NT2/D1 (cell line): ENCODE results near the gene RILP.

ENCODE experiments used
- DNase-seq: peaks from one replicate; pipeline ENCODE4 v3.0.0-alpha.2; 2011; ENCODE audit warnings: low read depth, low spot score
- H3K27me3 ChIP-seq: 2 replicates; pipeline ENCODE4 v1.6.0; 2011; ENCODE audit warnings: mild to moderate bottlenecking; ENCODE audit not compliant: insufficient read length, insufficient read depth
- H3K36me3 ChIP-seq: 2 replicates; pipeline ENCODE4 v1.6.1; 2011; ENCODE audit warnings: mild to moderate bottlenecking, low read length, mixed read lengths; ENCODE audit not compliant: insufficient read depth, insufficient read length
- H3K4me1 ChIP-seq: 2 replicates; pipeline ENCODE4 v1.5.1; 2011; ENCODE audit not compliant: insufficient read depth, insufficient read length
- H3K4me3 ChIP-seq: 2 replicates; pipeline ENCODE4 v1.5.1; 2011; ENCODE audit warnings: low read depth; ENCODE audit not compliant: insufficient read length
- H3K9ac ChIP-seq: 2 replicates; pipeline ENCODE4 v1.6.0; 2011; ENCODE audit warnings: low read depth; ENCODE audit not compliant: insufficient read length
- H3K9me3 ChIP-seq: 2 replicates; pipeline ENCODE4 v1.5.1; 2011; ENCODE audit warnings: mild to moderate bottlenecking, low read length; ENCODE audit not compliant: insufficient read depth
- SUZ12 ChIP-seq: IDR thresholded peaks from 2 replicates; pipeline ENCODE4 v1.6.1; 2011; ENCODE audit not compliant: insufficient read length, insufficient read depth; ENCODE audit errors: extremely low read depth
- YY1 ChIP-seq: IDR thresholded peaks from 2 replicates; pipeline ENCODE4 v1.6.1; 2011; ENCODE audit not compliant: insufficient read length, insufficient read depth
- ZNF274 ChIP-seq: IDR thresholded peaks from 2 replicates; pipeline ENCODE4 v1.6.1; 2011; ENCODE audit warnings: mild to moderate bottlenecking, low read depth, low read length

RILP gene

DNA sequence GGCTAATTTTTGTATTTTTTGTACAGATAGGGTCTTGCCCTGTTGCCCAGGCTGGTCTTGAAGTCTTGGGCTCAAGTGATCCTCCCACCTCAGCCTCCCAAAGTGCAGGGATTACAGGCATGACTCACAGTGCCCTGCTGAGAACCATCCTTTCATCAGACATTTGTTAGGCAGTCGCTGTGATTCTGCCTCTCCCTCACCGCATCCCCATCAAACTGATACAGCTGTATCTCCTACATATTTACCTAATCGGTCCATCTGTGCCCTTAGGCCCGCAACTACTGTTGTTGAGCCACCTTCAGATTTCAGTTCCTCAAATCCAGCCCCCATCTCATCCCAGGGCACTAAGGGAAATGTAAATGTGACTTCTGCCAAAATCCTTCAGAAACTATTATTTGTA lies 19.0 kb downstream of the RILP start:
- no peak for DNase-seq
- no peak overlapping the region for H3K9ac ChIP-seq
- TF ChIP-seq YY1: no peak
- no peak for TF ChIP-seq SUZ12
- TF ChIP-seq ZNF274: no peak
- peaks cover 5% of the 10 kb centered on the region for H3K27me3 ChIP-seq
- H3K4me1 ChIP-seq: peaks cover 17% of the 10 kb centered on the region
- H3K36me3 ChIP-seq: no peaks in the 10 kb centered on the region
- no peak overlapping the region for H3K4me3 ChIP-seq
- H3K9me3 ChIP-seq: no peaks in the 10 kb centered on the region

DNA sequence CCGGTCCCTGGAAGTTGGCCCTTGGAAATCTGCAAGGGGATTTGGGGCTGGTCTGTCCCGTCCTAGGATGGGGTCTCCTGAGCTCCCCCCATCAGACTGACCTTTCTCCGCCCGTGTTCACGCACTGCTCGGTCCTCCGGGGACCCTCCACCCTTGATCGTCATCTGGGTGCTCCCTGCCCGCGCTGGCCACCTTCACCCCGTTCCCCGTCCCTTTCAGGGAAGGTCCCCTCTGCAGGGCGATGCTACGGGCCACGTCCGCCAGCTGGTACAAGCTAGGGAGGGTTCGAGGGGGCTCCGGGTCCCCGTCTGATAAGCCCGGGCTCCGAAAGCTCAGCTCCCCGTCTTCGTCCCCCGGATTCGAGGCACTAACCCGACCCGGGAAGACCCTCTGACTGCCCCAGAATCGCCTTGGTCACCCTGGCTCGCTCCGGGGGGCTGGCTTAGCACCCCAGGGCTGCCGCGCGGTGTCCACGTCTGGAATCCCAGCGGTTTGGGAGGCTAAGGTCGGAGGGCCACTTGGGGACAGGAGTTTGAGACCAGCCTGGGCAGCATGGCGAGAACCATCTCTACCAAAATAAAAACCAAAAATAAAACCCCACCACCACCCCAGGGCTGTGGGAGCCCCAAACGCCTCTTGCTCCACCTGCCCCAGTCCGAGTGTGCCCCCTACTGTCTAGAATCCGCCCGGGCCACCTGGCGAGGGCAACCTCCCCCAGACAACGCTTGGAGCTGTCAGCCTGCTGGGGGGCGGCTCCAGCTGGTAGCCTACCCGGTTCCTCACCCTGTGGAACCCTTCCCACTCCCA lies 20.0 kb downstream of the RILP start:
- Histone ChIP-seq H3K9ac (peak overlapping the region; percentile 79), H3K27me3 (peaks cover 5% of the 10 kb centered on the region), H3K4me3 (peak overlapping the region; percentile 57), H3K4me1 (peaks cover 22% of the 10 kb centered on the region), H3K9me3 (no peaks in the 10 kb centered on the region), H3K36me3 (peaks cover 3% of the 10 kb centered on the region)
- DNase-seq: no peak
- no peak for TF ChIP-seq SUZ12
- no peak for TF ChIP-seq YY1

DNA sequence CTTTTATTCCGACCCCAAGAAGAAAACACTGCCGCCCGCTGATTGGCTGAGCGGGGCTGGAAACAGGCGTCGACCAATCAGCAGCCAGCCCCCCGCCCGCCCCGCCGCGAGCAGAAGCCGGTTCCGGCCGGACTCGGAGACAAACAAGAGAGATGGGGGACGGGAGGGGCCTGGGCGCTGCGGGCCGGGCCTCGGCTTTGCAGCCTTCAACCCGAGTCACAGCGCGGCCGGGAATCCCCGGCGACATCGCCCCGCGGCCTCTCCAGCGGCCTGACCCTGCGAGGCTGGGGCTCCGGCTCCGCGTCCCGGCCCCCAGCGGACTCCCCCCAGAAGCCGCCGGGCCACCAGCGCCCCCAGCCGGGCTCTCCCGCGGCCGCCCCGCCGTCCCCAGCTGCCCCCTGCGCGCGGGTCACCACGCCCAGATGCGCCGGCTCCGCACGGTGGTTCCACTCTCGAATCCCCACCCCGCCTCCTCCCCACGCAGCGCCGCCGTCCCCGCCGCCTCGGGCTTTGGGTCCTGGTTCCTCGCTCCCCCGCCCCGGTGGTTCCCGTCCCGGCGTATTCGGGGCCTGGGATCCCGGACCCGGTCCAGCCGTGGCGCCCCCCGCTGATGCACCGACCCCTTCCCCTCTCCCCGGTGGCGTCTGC lies 20.7 kb downstream of the RILP start:
- H3K9ac ChIP-seq: peak overlapping the region; percentile 79
- peaks cover 3% of the 10 kb centered on the region for H3K36me3 ChIP-seq
- no peaks in the 10 kb centered on the region for H3K9me3 ChIP-seq
- peaks cover 22% of the 10 kb centered on the region for H3K4me1 ChIP-seq
- H3K27me3 ChIP-seq: peaks cover 5% of the 10 kb centered on the region
- TF ChIP-seq YY1 (no peak), ZNF274 (no peak), SUZ12 (no peak)
- DNase-seq: peak; percentile 86
- H3K4me3 ChIP-seq: peak overlapping the region; percentile 57

DNA sequence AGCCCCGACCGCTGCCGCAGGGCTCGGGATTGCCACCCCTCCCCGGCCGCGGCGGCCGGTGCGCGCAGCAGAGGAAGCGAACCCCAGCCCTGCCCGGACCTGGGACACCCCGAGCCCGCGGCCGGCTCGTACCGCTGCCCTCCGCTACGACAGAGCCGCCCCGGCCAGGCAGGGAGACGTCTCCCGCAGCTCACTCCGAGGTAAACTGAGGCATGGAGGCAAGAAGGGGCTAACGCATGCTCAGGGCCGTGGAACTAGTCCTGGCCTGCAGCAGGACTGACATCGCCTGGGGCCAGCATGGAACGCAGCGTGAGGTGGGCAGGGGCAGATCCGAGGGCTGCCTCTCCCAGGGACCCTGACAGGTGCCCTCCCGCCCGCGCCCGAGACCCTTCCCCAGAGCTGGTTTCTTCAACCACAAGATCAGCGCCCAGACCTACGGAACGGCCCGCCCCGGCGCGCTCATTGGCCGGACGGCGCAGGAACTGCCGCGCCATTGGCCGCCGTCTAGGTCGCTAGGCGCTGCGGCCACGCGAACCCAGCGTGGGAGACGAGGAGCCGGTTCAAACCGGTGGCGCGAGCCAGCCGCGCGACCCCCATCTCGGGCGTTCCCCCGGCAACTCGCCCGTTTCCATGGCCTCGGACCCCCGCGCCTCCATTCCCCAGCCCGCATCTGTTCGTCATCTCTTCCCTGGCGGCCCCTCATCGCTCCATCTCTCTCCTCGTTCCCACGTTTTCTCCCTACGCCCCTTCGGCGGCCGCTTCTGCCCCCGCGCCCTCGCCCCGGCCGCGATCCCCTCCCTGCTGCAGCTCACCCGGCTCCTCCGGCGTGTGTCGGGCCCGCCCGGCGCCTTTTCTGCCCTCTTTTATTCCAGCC lies 21.4 kb downstream of the RILP start, which contains the start of gene SLC43A2:
SLC43A2 (minus strand) TSS at position 853 of the 874 bp plus-strand sequence. CDS start 960 bp downstream, outside the sequence.
- Histone ChIP-seq H3K9ac (peak within 1 kb of the TSS; percentile 79), H3K4me3 (peak within 1 kb of the TSS; percentile 57), H3K4me1 (peaks cover 22% of the 10 kb centered on the region), H3K36me3 (peaks cover 3% of the 10 kb centered on the region), H3K9me3 (no peaks in the 10 kb centered on the region), H3K27me3 (peaks cover 5% of the 10 kb centered on the region)
- TF ChIP-seq YY1 (no peak), ZNF274 (no peak), SUZ12 (no peak)
- DNase-seq: peak; percentile 71

DNA sequence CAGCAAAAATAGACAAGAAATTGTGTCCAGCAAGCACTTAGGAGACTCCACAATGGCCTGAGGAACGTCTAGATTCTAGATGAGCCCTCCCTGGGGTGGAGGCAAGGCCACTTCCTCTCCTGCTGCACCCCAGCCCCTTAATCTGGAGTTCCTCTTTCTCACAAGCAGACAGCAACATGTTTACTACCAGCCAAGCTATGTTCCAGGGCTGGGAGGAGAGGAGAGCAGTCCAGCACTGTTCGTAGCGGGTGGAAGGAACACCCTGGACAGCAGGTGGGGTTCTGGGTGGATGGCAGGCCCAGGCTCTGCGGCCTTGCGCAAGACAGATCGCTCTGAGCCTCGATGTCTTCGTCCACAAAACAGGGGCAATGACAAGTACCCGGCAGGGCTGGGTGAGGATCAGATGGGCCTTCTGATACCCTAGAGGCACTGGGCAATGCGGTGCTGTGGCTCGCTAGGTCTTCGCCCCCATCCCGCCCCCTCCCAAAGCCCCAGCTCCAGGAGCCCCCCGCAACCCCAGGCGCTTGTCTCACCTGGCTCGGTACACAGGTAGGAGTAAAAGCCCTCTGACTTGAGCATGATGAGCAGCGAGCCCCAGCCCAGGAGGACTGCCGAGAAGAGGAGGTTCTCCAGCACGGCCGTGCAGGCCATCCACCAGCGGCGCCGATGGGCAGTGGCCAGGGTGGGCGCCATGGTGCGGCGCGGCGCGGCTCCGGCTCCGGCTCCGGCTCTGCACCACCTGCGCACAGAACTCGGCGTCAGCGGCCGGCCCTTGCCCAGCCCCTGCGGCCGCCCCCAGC lies 22.3 kb downstream of the RILP start:
- H3K27me3 ChIP-seq: peaks cover 5% of the 10 kb centered on the region
- TF ChIP-seq YY1 (no peak), SUZ12 (no peak), ZNF274 (no peak)
- H3K9ac ChIP-seq: peak overlapping the region; percentile 61
- no peaks in the 10 kb centered on the region for H3K9me3 ChIP-seq
- peaks cover 22% of the 10 kb centered on the region for H3K4me1 ChIP-seq
- H3K36me3 ChIP-seq: peaks cover 3% of the 10 kb centered on the region
- peak overlapping the region; percentile 55 for H3K4me3 ChIP-seq
- DNase-seq: no peak

DNA sequence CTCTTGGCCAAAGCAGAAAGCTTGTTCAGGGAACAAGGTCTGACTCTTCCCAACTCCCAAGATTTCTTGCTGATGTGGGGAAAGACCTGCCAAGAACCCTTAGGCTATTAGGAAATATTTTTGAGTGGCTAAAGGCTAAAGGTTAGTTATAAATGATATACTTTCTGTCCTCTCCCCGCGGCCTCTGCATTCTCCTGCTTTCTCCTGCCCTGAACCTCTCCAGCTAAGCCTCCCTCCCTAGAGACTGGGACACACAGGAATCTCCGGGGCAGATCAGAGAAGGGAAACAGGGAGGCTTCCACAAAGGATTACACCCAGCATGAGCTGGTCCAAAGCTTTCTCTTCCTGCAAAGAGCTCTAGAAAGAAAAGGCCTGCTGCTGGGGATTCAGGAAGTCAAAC lies 23.3 kb downstream of the RILP start:
- no peak for DNase-seq
- H3K4me1 ChIP-seq: peaks cover 22% of the 10 kb centered on the region
- no peak overlapping the region for H3K9ac ChIP-seq
- peaks cover 5% of the 10 kb centered on the region for H3K27me3 ChIP-seq
- H3K36me3 ChIP-seq: peaks cover 3% of the 10 kb centered on the region
- no peak for TF ChIP-seq ZNF274
- no peak for TF ChIP-seq YY1
- no peak overlapping the region for H3K4me3 ChIP-seq
- no peaks in the 10 kb centered on the region for H3K9me3 ChIP-seq
